ENCODE results near the gene NAV2. TPM values are rescaled to one million over a fixed set of nuclear protein-coding genes. Genes with fewer than 3 reads are reported as not detected.

The NAV2 gene
- polyA plus RNA-seq, 1 experiment, result 5.1 TPM

DNA sequence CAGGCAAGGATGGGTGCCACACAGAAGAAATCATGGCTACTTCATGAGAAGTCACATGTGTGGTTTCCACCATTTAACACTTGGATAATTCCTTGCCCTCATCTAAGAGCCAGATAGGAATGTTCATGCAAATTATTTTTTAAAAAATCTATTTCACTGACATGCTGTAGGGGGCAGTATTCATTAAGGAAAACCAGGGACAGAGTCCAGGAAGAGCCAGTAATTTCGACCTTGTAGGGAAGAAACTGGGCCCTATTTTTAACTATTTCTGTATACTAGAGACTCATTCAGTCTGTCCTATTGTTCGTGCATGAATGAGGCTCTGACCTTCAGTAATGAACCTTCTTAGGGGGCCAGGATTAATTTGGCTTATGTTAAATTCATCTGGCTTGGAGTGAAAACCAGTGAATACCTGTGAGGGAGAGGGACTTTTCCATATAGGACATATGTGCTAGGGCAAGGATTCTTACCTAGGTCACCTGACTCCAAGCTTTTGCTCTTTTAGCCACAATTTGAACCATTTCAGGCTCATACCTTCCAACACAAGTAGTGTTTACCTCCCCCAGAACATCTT, 192.7 kb downstream of the NAV2 start:
- TF ChIP-seq, protein P1, sequence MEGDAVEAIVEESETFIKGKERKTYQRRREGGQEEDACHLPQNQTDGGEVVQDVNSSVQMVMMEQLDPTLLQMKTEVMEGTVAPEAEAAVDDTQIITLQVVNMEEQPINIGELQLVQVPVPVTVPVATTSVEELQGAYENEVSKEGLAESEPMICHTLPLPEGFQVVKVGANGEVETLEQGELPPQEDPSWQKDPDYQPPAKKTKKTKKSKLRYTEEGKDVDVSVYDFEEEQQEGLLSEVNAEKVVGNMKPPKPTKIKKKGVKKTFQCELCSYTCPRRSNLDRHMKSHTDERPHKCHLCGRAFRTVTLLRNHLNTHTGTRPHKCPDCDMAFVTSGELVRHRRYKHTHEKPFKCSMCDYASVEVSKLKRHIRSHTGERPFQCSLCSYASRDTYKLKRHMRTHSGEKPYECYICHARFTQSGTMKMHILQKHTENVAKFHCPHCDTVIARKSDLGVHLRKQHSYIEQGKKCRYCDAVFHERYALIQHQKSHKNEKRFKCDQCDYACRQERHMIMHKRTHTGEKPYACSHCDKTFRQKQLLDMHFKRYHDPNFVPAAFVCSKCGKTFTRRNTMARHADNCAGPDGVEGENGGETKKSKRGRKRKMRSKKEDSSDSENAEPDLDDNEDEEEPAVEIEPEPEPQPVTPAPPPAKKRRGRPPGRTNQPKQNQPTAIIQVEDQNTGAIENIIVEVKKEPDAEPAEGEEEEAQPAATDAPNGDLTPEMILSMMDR (IDR thresholded peaks at IDR 0.05; ENCODE audit: low read depth, low read length), result peak; percentile 65

DNA sequence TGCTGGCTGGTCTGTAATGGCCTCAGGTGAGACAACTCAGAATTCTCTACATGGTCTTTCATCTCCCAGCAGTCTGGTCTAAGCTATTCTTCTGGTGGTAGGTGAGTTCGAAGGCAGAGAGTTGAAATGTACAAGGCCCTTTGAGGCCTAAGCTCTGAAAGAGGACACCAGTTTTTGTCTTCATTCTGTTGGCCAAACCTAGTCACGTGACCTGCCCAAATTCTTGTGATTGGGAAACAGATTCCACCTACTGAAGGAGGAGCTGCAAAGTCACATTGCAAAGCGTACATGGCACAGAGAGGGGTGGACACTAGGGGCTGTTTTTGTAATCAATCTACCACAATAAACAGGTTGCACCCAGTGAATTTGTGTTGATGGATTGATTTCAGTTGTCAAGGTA, 193.5 kb downstream of the NAV2 start:
- POLR2A ChIA-PET, result interaction anchor here (0.7 kb wide), 1 partner anchor 56 kb away, joined by 3 read pairs; no protein-coding TSS in a partner anchor
- CTCF ChIA-PET, result interaction anchor here (0.9 to 8.8 kb wide), 19 partner anchors 8 to 349 kb away, joined by 3 to 182 read pairs (median 4); no protein-coding TSS in a partner anchor
- Histone ChIP-seq H3K27me3 (ENCODE audit: control insufficient read depth, insufficient read depth, low read length) (no peaks in the 10 kb centered on the region), H3K9me3 (ENCODE audit: control insufficient read depth, insufficient read depth, low read length) (no peaks in the 10 kb centered on the region), H3K27ac (ENCODE audit: low read depth, low read length) (no peak overlapping the region), H3K4me3 (ENCODE audit: low read depth, low read length) (no peak overlapping the region)
- TF ChIP-seq, protein P1 (IDR thresholded peaks at IDR 0.05; ENCODE audit: low read depth, low read length), result no peak
- DNase-seq (ENCODE audit: low read depth, low spot score), result no peak

More for the DNA sequence above, 192.7 kb downstream of the NAV2 start:
- DNase-seq (ENCODE audit: low read depth, low spot score), result no peak
- H3K4me3 ChIP-seq (ENCODE audit: low read depth, low read length), result no peak overlapping the region
- CTCF ChIA-PET, result interaction anchor here (0.9 to 8.8 kb wide), 30 partner anchors 8 to 451 kb away, joined by 3 to 182 read pairs (median 5); no protein-coding TSS in a partner anchor
- POLR2A ChIA-PET, result no interaction called here
- no peaks in the 10 kb centered on the region for H3K27me3 ChIP-seq (ENCODE audit: control insufficient read depth, insufficient read depth, low read length)
- no peaks in the 10 kb centered on the region for H3K9me3 ChIP-seq (ENCODE audit: control insufficient read depth, insufficient read depth, low read length)
- no peak overlapping the region for H3K27ac ChIP-seq (ENCODE audit: low read depth, low read length)

DNA sequence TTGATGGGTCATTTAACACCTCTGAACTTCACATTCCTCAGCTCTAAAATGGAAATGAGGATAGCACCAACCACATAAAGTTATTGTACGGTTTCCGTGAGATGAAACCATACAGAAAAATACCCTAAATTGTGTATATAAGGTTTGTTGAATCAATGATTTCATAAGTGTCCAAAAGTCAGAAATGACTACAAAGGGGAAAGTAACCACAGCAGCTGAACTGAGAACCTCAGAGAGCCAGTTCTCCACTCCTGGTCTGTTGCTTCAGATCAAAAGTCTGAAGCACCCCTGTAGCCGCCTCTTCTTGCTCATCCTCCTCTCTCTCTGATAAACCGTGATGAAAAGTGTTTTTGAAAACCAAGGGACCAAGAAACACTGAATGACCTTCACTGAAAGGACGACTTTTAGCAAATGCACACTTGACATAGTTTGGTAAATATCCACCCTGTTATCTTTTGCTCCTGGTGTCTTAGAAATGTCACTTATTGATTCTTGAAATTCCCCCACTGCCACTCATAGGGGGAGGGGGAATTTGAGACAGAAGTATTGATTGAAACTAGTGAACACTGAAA, 194.5 kb downstream of the NAV2 start:
- CTCF ChIA-PET, result interaction anchor here (0.9 to 8.8 kb wide), 12 partner anchors 9 to 350 kb away, joined by 3 to 182 read pairs (median 4); no protein-coding TSS in a partner anchor
- Histone ChIP-seq H3K27ac (ENCODE audit: low read depth, low read length) (no peak overlapping the region), H3K27me3 (ENCODE audit: control insufficient read depth, insufficient read depth, low read length) (no peaks in the 10 kb centered on the region), H3K9me3 (ENCODE audit: control insufficient read depth, insufficient read depth, low read length) (no peaks in the 10 kb centered on the region), H3K4me3 (ENCODE audit: low read depth, low read length) (no peak overlapping the region)
- TF ChIP-seq, protein P1 (IDR thresholded peaks at IDR 0.05; ENCODE audit: low read depth, low read length), result no peak
- POLR2A ChIA-PET, result no interaction called here
- DNase-seq (ENCODE audit: low read depth, low spot score), result no peak

DNA sequence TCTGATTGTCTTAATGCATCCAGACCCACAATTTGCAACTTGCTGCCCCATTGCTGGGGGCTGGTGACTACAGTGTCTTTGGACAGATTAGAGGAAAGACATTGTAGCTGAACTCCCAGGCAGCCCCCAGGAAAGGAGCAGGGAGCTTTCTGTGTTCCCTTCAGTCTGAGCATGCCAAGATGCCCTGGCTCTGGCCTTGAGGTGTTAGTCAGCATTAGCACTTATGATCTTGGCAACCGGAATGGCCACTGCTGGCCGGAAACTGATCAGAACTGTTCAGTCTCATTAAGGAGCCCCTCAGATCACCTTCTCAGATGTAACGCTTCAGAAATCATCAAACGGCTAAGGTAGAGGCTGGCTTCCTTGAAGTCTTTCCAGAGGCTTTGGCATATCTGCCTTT, 195.2 kb downstream of the NAV2 start:
- Histone ChIP-seq H3K4me3 (ENCODE audit: low read depth, low read length) (no peak overlapping the region), H3K27ac (ENCODE audit: low read depth, low read length) (no peak overlapping the region), H3K27me3 (ENCODE audit: control insufficient read depth, insufficient read depth, low read length) (no peaks in the 10 kb centered on the region), H3K9me3 (ENCODE audit: control insufficient read depth, insufficient read depth, low read length) (no peaks in the 10 kb centered on the region)
- CTCF ChIA-PET, result interaction anchor here (0.6 to 6.5 kb wide), 3 partner anchors 204 to 344 kb away, joined by 3 to 66 read pairs (median 5); no protein-coding TSS in a partner anchor
- TF ChIP-seq, protein P1 (IDR thresholded peaks at IDR 0.05; ENCODE audit: low read depth, low read length), result no peak
- no peak for DNase-seq (ENCODE audit: low read depth, low spot score)
- POLR2A ChIA-PET, result no interaction called here

DNA sequence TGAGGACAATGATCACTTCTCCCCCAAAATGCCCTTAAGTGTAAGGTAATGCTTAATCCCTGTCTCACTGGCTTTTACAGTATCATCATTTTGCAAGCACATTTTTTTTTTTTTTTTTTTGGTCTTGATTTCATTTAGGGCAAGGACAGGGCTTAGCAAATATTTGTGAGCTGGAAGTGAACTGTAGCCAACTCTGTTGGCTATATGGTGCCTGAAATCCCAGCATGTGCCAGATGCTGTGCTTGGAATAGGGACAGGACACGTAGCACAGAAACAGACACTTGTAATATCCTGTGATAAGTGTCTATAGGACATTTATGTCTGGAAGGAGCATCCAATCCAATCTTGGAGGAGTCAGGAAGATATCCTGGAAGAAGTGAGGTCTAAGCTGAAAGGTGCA, 198.3 kb downstream of the NAV2 start:
- Histone ChIP-seq H3K27ac (ENCODE audit: low read depth, low read length) (no peak overlapping the region), H3K9me3 (ENCODE audit: control insufficient read depth, insufficient read depth, low read length) (no peaks in the 10 kb centered on the region), H3K27me3 (ENCODE audit: control insufficient read depth, insufficient read depth, low read length) (no peaks in the 10 kb centered on the region), H3K4me3 (ENCODE audit: low read depth, low read length) (no peak overlapping the region)
- ChIA-PET POLR2A (interaction anchor here (0.7 kb wide), 1 partner anchor 351 kb away, joined by 3 read pairs; no protein-coding TSS in a partner anchor), CTCF (interaction anchor here (0.6 to 3.6 kb wide), 4 partner anchors 168 to 221 kb away, joined by 4 to 17 read pairs (median 5); no protein-coding TSS in a partner anchor)
- TF ChIP-seq, protein P1 (IDR thresholded peaks at IDR 0.05; ENCODE audit: low read depth, low read length), result no peak
- DNase-seq (ENCODE audit: low read depth, low spot score), result no peak
